ENCODE results near the gene CST7. TPM values are rescaled to one million over a fixed set of nuclear protein-coding genes. Genes with fewer than 3 reads are reported as not detected.

Gene CST7
- total and polyA plus RNA-seq, 8 donors: 0.44 to 1.2 (median 0.86) TPM; not detected in 3

GRCh38 chr20:24972341-24972740, 23.3 kb downstream of the CST7 start:
- Histone ChIP-seq H3K9me3 (no peaks in the 10 kb centered on the region), H3K4me3 (no peak overlapping the region), H3K36me3 (peaks cover 0 to 47% (median 12%) of the 10 kb centered on the region in 3 donors), H3K27ac (no peak overlapping the region), H3K27me3 (no peaks in the 10 kb centered on the region), H3K4me1 (no peaks in the 10 kb centered on the region)
- DNase-seq (peak in 1 of 6 donors; percentile 3), ATAC-seq (no peak), FAIRE-seq (no peak)
- TF ChIP-seq CTCF (IDR thresholded peaks at IDR 0.05): no peak
- WGBS, 2 donors: 93 to 97% methylated on average over 2 of the region's 2 CpGs
- intact Hi-C loops (cut with DNase I): no loop called here

- Histone ChIP-seq H3K9me3 (no peaks in the 10 kb centered on the region), H3K4me3 (no peak overlapping the region), H3K27me3 (no peaks in the 10 kb centered on the region), H3K36me3 (peaks cover 0 to 23% (median 0%) of the 10 kb centered on the region in 3 donors), H3K4me1 (no peaks in the 10 kb centered on the region), H3K27ac (no peak overlapping the region)
- intact Hi-C loops (cut with DNase I): no loop called here
- WGBS, 2 donors: 100% methylated on average over 1 of the region's 1 CpG
- DNase-seq (no peak), ATAC-seq (no peak), FAIRE-seq (no peak)
- no peak for TF ChIP-seq CTCF (IDR thresholded peaks at IDR 0.05)
Measured at GRCh38 chr20:24977336-24977735, 28.3 kb downstream of the CST7 start.

GRCh38 chr20:24977797-24978196, 28.7 kb downstream of the CST7 start:
- H3K4me1 ChIP-seq: no peaks in the 10 kb centered on the region
- H3K9me3 ChIP-seq: no peaks in the 10 kb centered on the region
- no peaks in the 10 kb centered on the region for H3K27me3 ChIP-seq
- DNase-seq: no peak
- WGBS, 2 donors: 88 to 94% methylated on average over 3 of the region's 3 CpGs
- H3K27ac ChIP-seq: no peak overlapping the region
- peaks cover 0 to 19% (median 0%) of the 10 kb centered on the region in 3 donors for H3K36me3 ChIP-seq
- no peak for TF ChIP-seq CTCF (IDR thresholded peaks at IDR 0.05)
- intact Hi-C loops (cut with DNase I): no loop called here
- no peak overlapping the region for H3K4me3 ChIP-seq
- ATAC-seq: no peak
- FAIRE-seq: no peak

- no peak overlapping the region for H3K4me3 ChIP-seq
- intact Hi-C loops (cut with DNase I): no loop called here
- H3K27ac ChIP-seq: no peak overlapping the region
- TF ChIP-seq CTCF (IDR thresholded peaks at IDR 0.05): no peak
- no peak for FAIRE-seq
- H3K36me3 ChIP-seq: peaks cover 0 to 15% (median 0%) of the 10 kb centered on the region in 3 donors
- no peaks in the 10 kb centered on the region for H3K9me3 ChIP-seq
- peak in 1 of 4 donors; percentile 44 for ATAC-seq
- no peak for DNase-seq
- WGBS, 2 donors: 92 to 94% methylated on average over 8 of the region's 8 CpGs
- no peaks in the 10 kb centered on the region for H3K27me3 ChIP-seq
- H3K4me1 ChIP-seq: no peaks in the 10 kb centered on the region
Measured at GRCh38 chr20:24978513-24978912, 29.4 kb downstream of the CST7 start.

- no peaks in the 10 kb centered on the region for H3K9me3 ChIP-seq
- no peak overlapping the region for H3K4me3 ChIP-seq
- ATAC-seq (no peak), DNase-seq (no peak), FAIRE-seq (no peak)
- no peak overlapping the region for H3K27ac ChIP-seq
- H3K4me1 ChIP-seq: no peaks in the 10 kb centered on the region
- H3K27me3 ChIP-seq: no peaks in the 10 kb centered on the region
- 96 to 99% methylated on average over 15 of the region's 15 CpGs for WGBS, 2 donors
- no peak for TF ChIP-seq CTCF (IDR thresholded peaks at IDR 0.05)
- intact Hi-C loops (cut with DNase I): no loop called here
- H3K36me3 ChIP-seq: peaks cover 0 to 15% (median 0%) of the 10 kb centered on the region in 3 donors
Measured at GRCh38 chr20:24979036-24979960, 30.2 kb downstream of the CST7 start.

Measured in pancreas (tissue), 10 donors.